ENCODE measurements around the gene DDR1. TPM values are rescaled to one million over a fixed set of nuclear protein-coding genes. Genes with fewer than 3 reads are reported as not detected.

Gene DDR1
- total RNA-seq, 1 experiment from 2014 or later: 258 TPM

- Histone ChIP-seq H3K27me3 (ENCODE audit: insufficient read depth, low read length) (no peaks in the 10 kb centered on the region; the same call in 1 of the 2 replicates), H3K79me1 (ENCODE audit: insufficient read depth, low read depth, low read length, poor library complexity, severe bottlenecking) (no peaks in the 10 kb centered on the region), H3K4me2 (ENCODE audit: insufficient read depth, insufficient read length, low read length) (no peak overlapping the region), H3K56ac (ENCODE audit: insufficient read length, low read depth, low read length) (no peak overlapping the region), H4K5ac (ENCODE audit: insufficient read length, low read depth, low read length) (no peak overlapping the region), H3T11ph (ENCODE audit: low read length) (no peak overlapping the region), H3K23ac (ENCODE audit: insufficient read length, low read depth, low read length) (no peak overlapping the region), H2BK120ac (ENCODE audit: low read depth, low read length, poor library complexity, severe bottlenecking) (no peak overlapping the region), H3K23me2 (ENCODE audit: insufficient read length, low read depth, low read length, poor library complexity, severe bottlenecking) (no peaks in the 10 kb centered on the region), H3K4ac (ENCODE audit: low read depth, low read length) (no peak overlapping the region), H3K27ac (ENCODE audit: insufficient read length, low read depth, low read length) (no peak overlapping the region), H2BK5ac (ENCODE audit: insufficient read length, low read length) (no peak overlapping the region), H4K20me1 (ENCODE audit: control insufficient read depth, insufficient read depth, insufficient read length) (peaks cover 3% of the 10 kb centered on the region), H3K79me2 (ENCODE audit: insufficient read depth, low read length) (no peaks in the 10 kb centered on the region), H2AFZ (ENCODE audit: low read length) (no peak overlapping the region), H2BK20ac (ENCODE audit: low read depth, low read length, poor library complexity, severe bottlenecking) (no peak overlapping the region), H2AK5ac (ENCODE audit: insufficient read length, low read length) (no peak overlapping the region), H2BK15ac (ENCODE audit: low read depth, low read length) (no peak overlapping the region), H3K9me3 (ENCODE audit: control insufficient read depth, low read depth, low read length) (no peaks in the 10 kb centered on the region), H2BK12ac (ENCODE audit: insufficient read length, low read depth, low read length) (no peak overlapping the region), H3K4me1 (ENCODE audit: insufficient read depth, low read length) (peaks cover 17% of the 10 kb centered on the region), H4K91ac (ENCODE audit: insufficient read length, low read depth, low read length) (no peak overlapping the region), H3K18ac (ENCODE audit: insufficient read length, low read depth, low read length) (no peak overlapping the region), H3K9ac (ENCODE audit: extremely low read depth, insufficient read length, low read length) (no peak overlapping the region), H3K14ac (ENCODE audit: insufficient read depth, low read length) (no peak overlapping the region), H4K8ac (replicated peaks; ENCODE audit: insufficient read length, low read depth, low read length) (no peak overlapping the region)
- TF ChIP-seq, protein P1, sequence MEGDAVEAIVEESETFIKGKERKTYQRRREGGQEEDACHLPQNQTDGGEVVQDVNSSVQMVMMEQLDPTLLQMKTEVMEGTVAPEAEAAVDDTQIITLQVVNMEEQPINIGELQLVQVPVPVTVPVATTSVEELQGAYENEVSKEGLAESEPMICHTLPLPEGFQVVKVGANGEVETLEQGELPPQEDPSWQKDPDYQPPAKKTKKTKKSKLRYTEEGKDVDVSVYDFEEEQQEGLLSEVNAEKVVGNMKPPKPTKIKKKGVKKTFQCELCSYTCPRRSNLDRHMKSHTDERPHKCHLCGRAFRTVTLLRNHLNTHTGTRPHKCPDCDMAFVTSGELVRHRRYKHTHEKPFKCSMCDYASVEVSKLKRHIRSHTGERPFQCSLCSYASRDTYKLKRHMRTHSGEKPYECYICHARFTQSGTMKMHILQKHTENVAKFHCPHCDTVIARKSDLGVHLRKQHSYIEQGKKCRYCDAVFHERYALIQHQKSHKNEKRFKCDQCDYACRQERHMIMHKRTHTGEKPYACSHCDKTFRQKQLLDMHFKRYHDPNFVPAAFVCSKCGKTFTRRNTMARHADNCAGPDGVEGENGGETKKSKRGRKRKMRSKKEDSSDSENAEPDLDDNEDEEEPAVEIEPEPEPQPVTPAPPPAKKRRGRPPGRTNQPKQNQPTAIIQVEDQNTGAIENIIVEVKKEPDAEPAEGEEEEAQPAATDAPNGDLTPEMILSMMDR (conservative IDR thresholded peaks at IDR 0.05): no peak
- WGBS (ENCODE audit: extremely low coverage, insufficient read length, low lambda C conversion rate): no CpG with 5 or more reads among the region's 4 CpGs
- DNase-seq: no peak
- peaks cover 21 to 44% of the 10 kb centered on the region in 2 experiments for H3K9me3 Mint-ChIP-seq
- H3K27ac Mint-ChIP-seq: no peak overlapping the region; a peak in 2 of 7 replicates
- H3K27me3 Mint-ChIP-seq (ENCODE audit: low read depth): no peaks in the 10 kb centered on the region
- H3K4me3 Mint-ChIP-seq: no peak overlapping the region
- H3K4me1 Mint-ChIP-seq: peaks cover 49 to 54% of the 10 kb centered on the region in 2 experiments
- H3K36me3 Mint-ChIP-seq (ENCODE audit: insufficient read depth in 1 of 3, low read depth in 3 of 3): peaks cover 73 to 92% (median 89%) of the 10 kb centered on the region in 3 experiments
Measured at GRCh38 chr6:30840935-30841643, 43.2 kb upstream of the DDR1 start.

Data from H9 (cell line).